GM12873 (cell line): Measurements from ENCODE around the gene TMA16.

Source experiments
- CTCF ChIP-seq: IDR thresholded peaks from 2 replicates; pipeline ENCODE4 v1.5.1; 2012; ENCODE audit warnings: low read depth, mild to moderate bottlenecking, moderate library complexity, low read length, control low read depth; ENCODE audit not compliant: insufficient read depth; ENCODE audit errors: missing control alignments

Gene TMA16

GRCh38 chr4:163494360-163495241 lies at the start of gene TMA16:
TSS of gene TMA16 (plus strand) at chr4:163494690. CDS start at chr4:163494802, 112 bp downstream.
- no peak for TF ChIP-seq CTCF

GRCh38 chr4:163447481-163447880 lies 47.0 kb upstream of the TMA16 start:
- TF ChIP-seq CTCF, result no peak

- TF ChIP-seq CTCF, result no peak
Measured at GRCh38 chr4:163448540-163449203, 45.8 kb upstream of the TMA16 start.

GRCh38 chr4:163462556-163462955 lies 31.9 kb upstream of the TMA16 start:
- no peak for TF ChIP-seq CTCF

GRCh38 chr4:163467082-163467770 lies 27.3 kb upstream of the TMA16 start:
- TF ChIP-seq CTCF, result no peak

GRCh38 chr4:163470391-163470790 lies 24.1 kb upstream of the TMA16 start:
- TF ChIP-seq CTCF, result no peak

- TF ChIP-seq CTCF, result no peak
Measured at GRCh38 chr4:163473130-163473529, 21.4 kb upstream of the TMA16 start.
